Stomach (tissue), 9 donors: ENCODE data around the gene FNDC8. TPM values are rescaled to one million over a fixed set of nuclear protein-coding genes. Genes with fewer than 3 reads are reported as not detected.

Experiments used
- DNase-seq, 2 donors: peaks; one replicate each; pipeline versions ENCODE4 v3.0.0 to v3.0.0-alpha.2; 2013 to 2019
- H3K27ac ChIP-seq, 5 donors: fragments of 200-600 bp in 4 of 5; sonication (generic) in 4 of 5; one replicate each; pipeline ENCODE4 v1.5.1; 2013 to 2019; ENCODE audit warnings: mild to moderate bottlenecking in 1 of 5, moderate library complexity in 1 of 5
- H3K27me3 ChIP-seq, 3 donors: fragments of 200-600 bp; sonication (generic); one replicate each; pipeline ENCODE4 v1.5.1; 2017 to 2019; ENCODE audit warnings: mixed run types in 1 of 3
- H3K36me3 ChIP-seq, 4 donors: fragments of 200-600 bp; sonication (generic); 1 replicate in 3 of 4; 2 replicates in 1 of 4; pipeline ENCODE4 v1.5.1; 2016 to 2019
- H3K4me1 ChIP-seq, 4 donors: fragments of 200-600 bp; sonication (generic); one replicate each; pipeline ENCODE4 v1.5.1; 2016 to 2019
- H3K4me3 ChIP-seq, 4 donors: fragments of 200-600 bp; sonication (generic) in 3 of 4; one replicate each; pipeline ENCODE4 v1.5.1; 2016 to 2019; ENCODE audit warnings: mild to moderate bottlenecking in 1 of 4
- H3K9me3 ChIP-seq, 4 donors: fragments of 200-600 bp; sonication (generic); one replicate each; pipeline ENCODE4 v1.5.1; 2016 to 2019
- EP300 ChIP-seq: sonication (generic); formaldehyde crosslinking; IDR thresholded peaks from one replicate; pipeline ENCODE4 v1.6.1; 2017; ENCODE audit warnings: antibody characterized with exemption
- POLR2A ChIP-seq, 4 donors: fragments of 450-650 bp; IDR thresholded peaks; one replicate each; pipeline ENCODE4 v1.6.1; 2016; ENCODE audit warnings: antibody characterized with exemption in 4 of 4, control low read depth in 2 of 4, mild to moderate bottlenecking in 1 of 4, moderate library complexity in 1 of 4
- POLR2AphosphoS5 ChIP-seq, 3 donors: sonication (generic); formaldehyde crosslinking; IDR thresholded peaks; one replicate each; pipeline ENCODE4 v1.6.1; 2016; ENCODE audit warnings: antibody characterized with exemption in 3 of 3
- WGBS, 5 donors: extraction: QIAGEN DNeasy Blood & Tissue Kit in 3 of 5; methylation state at CpG; one replicate each; pipeline versions ENCODE4 v1.1.5 to v1.1.7; 2013 to 2018; 5-methylcytosine and 5-hydroxymethylcytosine counted together
- intact Hi-C: fragments of 100-400 bp; cut with DNase I; formaldehyde crosslinking; loops from one replicate; pipeline ENCODE4 v1.15.1; 2023; ENCODE audit warnings: low total_unique reads
- polyA plus RNA-seq, 3 donors: library from polyadenylated mRNA; stranded (reverse); fragments of 200-250 nt; gene quantifications; one replicate each; pipeline ENCODE4 v1.2.3, GENCODE V29; 2013
- total RNA-seq, 5 donors: library from RNA; depleted of rRNA; stranded (reverse); fragments of >200 nt; gene quantifications; one replicate each; pipeline versions ENCODE4 v1.1.0 to v1.2.3, GENCODE V29; 2014 to 2016
- TF ChIP-seq, protein P1 (sequence below), 7 experiments: fragments of 450-650 bp in 4 of 7; fragments of 200-600 bp in 3 of 7; sonication (generic) in 3 of 7; IDR thresholded peaks; one replicate each; pipeline ENCODE4 v1.5.1; 2016 to 2019; ENCODE audit warnings: antibody characterized with exemption in 7 of 7, control low read depth in 2 of 7, mild to moderate bottlenecking in 1 of 7
- donor health status: healthy with polysubstance abuse.
- donor health status: Bipolar disorder and iron deficiency.
- donor health status: healthy.

The FNDC8 gene
- total and polyA plus RNA-seq, 8 donors: not detected

DNA sequence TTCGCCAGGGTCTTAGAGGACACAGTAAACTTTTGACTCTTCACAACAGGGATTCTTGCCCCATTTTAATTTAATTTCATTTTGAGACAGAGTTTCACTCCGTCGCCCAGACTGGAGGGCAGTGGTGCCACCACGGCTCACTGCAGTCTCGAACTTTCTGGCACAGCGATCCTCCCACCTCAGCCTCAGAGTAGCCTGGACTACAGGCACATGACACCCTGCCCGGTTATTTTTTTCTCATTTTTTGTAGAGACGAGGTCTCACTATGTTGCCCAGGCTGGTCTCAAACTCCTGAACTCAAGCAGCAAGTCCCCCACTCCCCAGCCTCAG is 21.0 kb downstream of the FNDC8 start:
- Histone ChIP-seq H3K4me1 (peaks cover 10 to 20% (median 18%) of the 10 kb centered on the region in 4 donors), H3K36me3 (peaks cover under 1 to 26% (median 23%) of the 10 kb centered on the region in 4 donors), H3K4me3 (peak overlapping the region; percentile 73 to 100 (median 87)), H3K27me3 (peaks cover 0 to 2% (median 0%) of the 10 kb centered on the region in 3 donors), H3K27ac (peak overlapping the region in 1 of 5 donors; percentile 68), H3K9me3 (no peaks in the 10 kb centered on the region)
- intact Hi-C loops: no loop called here
- no peak for TF ChIP-seq POLR2AphosphoS5 (IDR thresholded peaks at IDR 0.05)
- TF ChIP-seq, protein P1, sequence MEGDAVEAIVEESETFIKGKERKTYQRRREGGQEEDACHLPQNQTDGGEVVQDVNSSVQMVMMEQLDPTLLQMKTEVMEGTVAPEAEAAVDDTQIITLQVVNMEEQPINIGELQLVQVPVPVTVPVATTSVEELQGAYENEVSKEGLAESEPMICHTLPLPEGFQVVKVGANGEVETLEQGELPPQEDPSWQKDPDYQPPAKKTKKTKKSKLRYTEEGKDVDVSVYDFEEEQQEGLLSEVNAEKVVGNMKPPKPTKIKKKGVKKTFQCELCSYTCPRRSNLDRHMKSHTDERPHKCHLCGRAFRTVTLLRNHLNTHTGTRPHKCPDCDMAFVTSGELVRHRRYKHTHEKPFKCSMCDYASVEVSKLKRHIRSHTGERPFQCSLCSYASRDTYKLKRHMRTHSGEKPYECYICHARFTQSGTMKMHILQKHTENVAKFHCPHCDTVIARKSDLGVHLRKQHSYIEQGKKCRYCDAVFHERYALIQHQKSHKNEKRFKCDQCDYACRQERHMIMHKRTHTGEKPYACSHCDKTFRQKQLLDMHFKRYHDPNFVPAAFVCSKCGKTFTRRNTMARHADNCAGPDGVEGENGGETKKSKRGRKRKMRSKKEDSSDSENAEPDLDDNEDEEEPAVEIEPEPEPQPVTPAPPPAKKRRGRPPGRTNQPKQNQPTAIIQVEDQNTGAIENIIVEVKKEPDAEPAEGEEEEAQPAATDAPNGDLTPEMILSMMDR (IDR thresholded peaks at IDR 0.05): no peak
- WGBS, 5 donors: 57 to 68% (median 61%) methylated on average over 8 of the region's 8 CpGs
- no peak for DNase-seq

DNA sequence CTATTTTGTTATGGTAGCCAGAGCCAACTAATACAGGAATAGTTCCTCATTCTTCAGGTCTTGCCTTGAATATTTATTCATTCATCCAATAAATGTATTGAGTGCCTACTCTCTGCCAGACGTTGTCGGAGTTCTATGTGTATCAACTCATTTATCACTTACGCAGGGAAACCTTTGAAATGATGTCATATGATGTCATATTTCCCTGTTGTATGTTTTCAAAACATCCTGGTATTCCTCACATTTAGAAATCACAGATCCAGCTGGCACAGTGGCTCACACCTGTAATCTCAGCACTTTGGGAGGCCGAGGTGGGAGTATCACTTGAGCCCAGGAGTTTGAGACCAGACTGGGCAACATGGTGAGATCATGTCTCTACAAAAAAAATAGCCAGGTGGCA is 23.4 kb downstream of the FNDC8 start:
- no peaks in the 10 kb centered on the region for H3K9me3 ChIP-seq
- TF ChIP-seq POLR2AphosphoS5 (IDR thresholded peaks at IDR 0.05): no peak
- no peak for TF ChIP-seq POLR2A (IDR thresholded peaks at IDR 0.05)
- TF ChIP-seq, protein P1 (IDR thresholded peaks at IDR 0.05): no peak
- TF ChIP-seq EP300: no peak
- no peak overlapping the region for H3K27ac ChIP-seq
- intact Hi-C loops: no loop called here
- no peak for DNase-seq
- no peak overlapping the region for H3K4me3 ChIP-seq
- peaks cover 0 to 2% (median under 1%) of the 10 kb centered on the region in 4 donors for H3K36me3 ChIP-seq
- peaks cover 10 to 20% (median 18%) of the 10 kb centered on the region in 4 donors for H3K4me1 ChIP-seq
- 81 to 90% (median 85%) methylated on average over 4 of the region's 4 CpGs for WGBS, 5 donors
- peaks cover 0 to 8% (median 0%) of the 10 kb centered on the region in 3 donors for H3K27me3 ChIP-seq

DNA sequence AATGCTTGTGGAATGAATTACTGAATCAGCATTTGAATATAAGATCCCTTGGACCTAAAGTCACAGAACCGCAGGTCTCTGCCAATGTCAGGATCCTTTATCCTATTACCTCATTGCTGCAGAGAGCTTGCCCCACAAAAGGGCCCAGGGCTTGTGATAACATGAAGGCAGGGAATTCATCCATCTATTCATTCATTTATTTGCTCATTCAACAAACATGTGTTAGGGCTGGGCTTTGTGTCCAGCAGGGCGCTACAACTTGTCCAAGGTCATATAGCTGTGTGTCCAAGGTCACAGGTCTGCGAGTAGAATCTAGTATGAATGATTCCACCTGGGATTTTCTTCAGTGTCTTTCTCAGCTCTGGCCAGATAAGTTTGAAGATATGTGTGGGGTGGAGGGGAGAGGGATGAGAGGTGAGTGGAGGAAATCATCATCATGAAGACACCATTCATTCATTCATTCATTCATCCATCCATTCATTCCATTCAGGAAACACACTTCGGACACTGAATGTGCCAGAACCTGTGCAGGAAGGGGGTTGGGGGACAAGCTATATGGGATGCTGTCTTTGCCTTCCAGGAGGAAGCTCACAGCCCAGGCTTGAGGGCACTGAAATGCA is 24.9 kb downstream of the FNDC8 start:
- no peak overlapping the region for H3K27ac ChIP-seq
- DNase-seq: no peak
- TF ChIP-seq EP300 (no peak), POLR2A (IDR thresholded peaks at IDR 0.05) (no peak), POLR2AphosphoS5 (IDR thresholded peaks at IDR 0.05) (no peak)
- TF ChIP-seq, protein P1 (IDR thresholded peaks at IDR 0.05): no peak
- H3K9me3 ChIP-seq: no peaks in the 10 kb centered on the region
- intact Hi-C loops: no loop called here
- no peaks in the 10 kb centered on the region for H3K36me3 ChIP-seq
- whole genome bisulfite sequencing, 5 donors: 39 to 63% (median 45%) methylated on average over 4 of the region's 4 CpGs
- peaks cover under 1 to 9% (median 6%) of the 10 kb centered on the region in 4 donors for H3K4me1 ChIP-seq
- H3K4me3 ChIP-seq: no peak overlapping the region
- peaks cover 0 to 8% (median 0%) of the 10 kb centered on the region in 3 donors for H3K27me3 ChIP-seq

DNA sequence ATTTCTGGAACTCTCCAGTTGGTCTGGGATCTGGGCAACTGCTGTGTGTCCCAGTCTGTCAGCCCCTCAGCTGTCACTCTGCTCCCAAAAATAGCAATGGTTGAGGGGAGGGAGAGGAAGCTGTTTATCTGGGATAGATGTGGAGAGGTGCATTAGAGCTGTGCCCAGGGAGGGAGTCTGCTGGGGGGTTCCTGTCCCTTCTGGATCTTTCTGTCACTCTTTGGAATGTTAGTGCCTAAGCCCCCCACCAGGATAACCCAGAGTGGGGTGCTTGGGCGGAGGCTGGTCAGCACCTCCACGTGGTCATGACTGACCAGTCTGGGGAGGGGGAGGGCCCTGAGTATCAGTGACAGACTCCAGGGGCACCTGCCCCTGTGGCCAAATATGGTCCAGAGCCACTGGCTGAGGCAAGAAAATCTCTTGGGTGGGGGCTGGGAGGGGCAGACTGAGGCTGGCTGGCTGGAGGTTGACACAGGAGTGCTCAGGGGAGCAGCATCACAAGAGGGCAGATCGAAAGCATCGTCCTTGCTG is 26.0 kb downstream of the FNDC8 start, which contains the start of gene UNC45B:
Gene UNC45B, plus strand, starts transcription at position 443 of the 531 bp plus-strand sequence. CDS start 447 bp downstream, outside the sequence.
- no peak for TF ChIP-seq POLR2AphosphoS5 (IDR thresholded peaks at IDR 0.05)
- intact Hi-C loops: no loop called here
- Histone ChIP-seq H3K4me1 (peaks cover 0 to 1% (median 0%) of the 10 kb centered on the region in 4 donors), H3K27me3 (peaks cover 0 to 8% (median 0%) of the 10 kb centered on the region in 3 donors), H3K9me3 (no peaks in the 10 kb centered on the region), H3K27ac (no peak within 1 kb of the TSS), H3K36me3 (no peaks in the 10 kb centered on the region), H3K4me3 (no peak within 1 kb of the TSS)
- DNase-seq: no peak
- 62 to 83% (median 74%) methylated on average over 3 to 4 of the region's 4 CpGs for WGBS, 5 donors

DNA sequence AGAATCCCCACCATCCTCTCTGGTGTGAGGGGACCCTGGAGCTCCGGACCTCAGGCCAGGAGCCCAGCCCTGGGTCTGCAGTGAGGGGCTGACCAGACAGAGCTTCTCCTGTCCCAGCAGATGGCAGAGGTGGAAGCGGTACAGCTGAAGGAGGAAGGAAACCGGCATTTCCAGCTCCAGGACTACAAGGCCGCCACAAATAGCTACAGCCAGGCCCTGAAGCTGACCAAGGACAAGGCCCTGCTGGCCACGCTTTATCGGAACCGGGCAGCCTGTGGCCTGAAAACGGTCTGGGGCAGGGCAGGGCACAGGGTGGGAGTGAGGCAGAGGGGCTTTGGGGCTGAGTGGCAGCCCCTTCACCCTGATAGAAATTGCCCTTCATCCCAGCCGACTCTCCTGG is 26.7 kb downstream of the FNDC8 start:
- H3K27me3 ChIP-seq: peaks cover 0 to 8% (median 0%) of the 10 kb centered on the region in 3 donors
- no peaks in the 10 kb centered on the region for H3K4me1 ChIP-seq
- H3K36me3 ChIP-seq: no peaks in the 10 kb centered on the region
- intact Hi-C loops: no loop called here
- 54 to 75% (median 66%) methylated on average over 2 to 9 of the region's 9 CpGs for WGBS, 5 donors
- no peak for DNase-seq
- H3K9me3 ChIP-seq: no peaks in the 10 kb centered on the region
- TF ChIP-seq POLR2AphosphoS5 (IDR thresholded peaks at IDR 0.05) (no peak), POLR2A (IDR thresholded peaks at IDR 0.05) (no peak), EP300 (no peak)
- TF ChIP-seq, protein P1 (IDR thresholded peaks at IDR 0.05): no peak
- no peak overlapping the region for H3K27ac ChIP-seq
- H3K4me3 ChIP-seq: no peak overlapping the region
